ENCODE measurements around the gene AQP3.
"Not testable (repeated sequence)": the region's sequence is repeated elsewhere in the genome, so short reads cannot be mapped to it uniquely, and the experiment has no call there.

The AQP3 gene

GRCh38 chr9:33463151-33463550, 15.8 kb upstream of the AQP3 start:
- no peak for DNase-seq (ENCODE audit: low read depth)
- no peak overlapping the region for H3K4me3 ChIP-seq (ENCODE audit: low read length)
- TF ChIP-seq, protein P1, sequence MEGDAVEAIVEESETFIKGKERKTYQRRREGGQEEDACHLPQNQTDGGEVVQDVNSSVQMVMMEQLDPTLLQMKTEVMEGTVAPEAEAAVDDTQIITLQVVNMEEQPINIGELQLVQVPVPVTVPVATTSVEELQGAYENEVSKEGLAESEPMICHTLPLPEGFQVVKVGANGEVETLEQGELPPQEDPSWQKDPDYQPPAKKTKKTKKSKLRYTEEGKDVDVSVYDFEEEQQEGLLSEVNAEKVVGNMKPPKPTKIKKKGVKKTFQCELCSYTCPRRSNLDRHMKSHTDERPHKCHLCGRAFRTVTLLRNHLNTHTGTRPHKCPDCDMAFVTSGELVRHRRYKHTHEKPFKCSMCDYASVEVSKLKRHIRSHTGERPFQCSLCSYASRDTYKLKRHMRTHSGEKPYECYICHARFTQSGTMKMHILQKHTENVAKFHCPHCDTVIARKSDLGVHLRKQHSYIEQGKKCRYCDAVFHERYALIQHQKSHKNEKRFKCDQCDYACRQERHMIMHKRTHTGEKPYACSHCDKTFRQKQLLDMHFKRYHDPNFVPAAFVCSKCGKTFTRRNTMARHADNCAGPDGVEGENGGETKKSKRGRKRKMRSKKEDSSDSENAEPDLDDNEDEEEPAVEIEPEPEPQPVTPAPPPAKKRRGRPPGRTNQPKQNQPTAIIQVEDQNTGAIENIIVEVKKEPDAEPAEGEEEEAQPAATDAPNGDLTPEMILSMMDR (conservative IDR thresholded peaks at IDR 0.05; ENCODE audit: low read depth, low read length) = no peak

DNA sequence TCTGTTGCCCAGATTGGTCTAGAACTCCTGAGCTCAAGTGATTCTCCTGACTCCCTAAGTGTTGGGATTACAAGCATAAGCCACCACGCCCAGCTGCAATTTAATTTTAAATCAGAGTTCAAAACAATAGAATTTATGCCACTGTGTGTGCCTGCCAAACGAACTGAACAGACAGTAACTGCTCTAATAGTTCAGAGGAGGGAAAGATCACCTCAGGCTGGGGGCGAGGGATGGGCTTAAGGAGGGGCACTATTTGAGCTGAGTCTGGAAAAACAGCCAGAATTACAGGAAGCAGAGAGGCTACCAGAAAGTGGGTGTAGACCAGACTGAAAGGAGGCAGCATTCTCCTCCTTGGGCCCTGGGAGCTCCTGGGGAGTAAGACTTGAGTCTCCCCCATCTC, 14.1 kb upstream of the AQP3 start:
- DNase-seq (ENCODE audit: low read depth) = no peak
- TF ChIP-seq, protein P1 (conservative IDR thresholded peaks at IDR 0.05; ENCODE audit: low read depth, low read length) = no peak
- no peak overlapping the region for H3K4me3 ChIP-seq (ENCODE audit: low read length)

DNA sequence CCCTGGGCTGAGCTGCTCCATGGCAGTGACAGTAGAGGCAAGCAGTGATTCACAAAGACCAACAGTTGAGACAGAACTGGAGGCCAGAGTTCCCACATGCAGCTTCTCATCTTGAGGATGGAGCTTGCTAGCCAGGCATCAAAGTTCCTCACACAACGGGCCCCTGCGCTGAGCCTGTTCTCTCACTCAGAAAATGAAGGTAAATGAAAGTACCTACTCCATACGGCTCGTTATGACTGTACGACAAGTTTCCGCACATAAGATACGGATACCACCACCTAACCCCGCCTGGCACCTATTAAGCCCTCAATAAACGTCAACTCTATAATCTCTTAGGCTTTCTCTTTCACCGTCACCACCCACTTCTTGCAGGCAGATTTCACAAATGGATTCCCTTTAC, 13.5 kb upstream of the AQP3 start:
- no peak overlapping the region for H3K4me3 ChIP-seq (ENCODE audit: low read length)
- DNase-seq (ENCODE audit: low read depth) = no peak
- TF ChIP-seq, protein P1 (conservative IDR thresholded peaks at IDR 0.05; ENCODE audit: low read depth, low read length) = no peak

DNA sequence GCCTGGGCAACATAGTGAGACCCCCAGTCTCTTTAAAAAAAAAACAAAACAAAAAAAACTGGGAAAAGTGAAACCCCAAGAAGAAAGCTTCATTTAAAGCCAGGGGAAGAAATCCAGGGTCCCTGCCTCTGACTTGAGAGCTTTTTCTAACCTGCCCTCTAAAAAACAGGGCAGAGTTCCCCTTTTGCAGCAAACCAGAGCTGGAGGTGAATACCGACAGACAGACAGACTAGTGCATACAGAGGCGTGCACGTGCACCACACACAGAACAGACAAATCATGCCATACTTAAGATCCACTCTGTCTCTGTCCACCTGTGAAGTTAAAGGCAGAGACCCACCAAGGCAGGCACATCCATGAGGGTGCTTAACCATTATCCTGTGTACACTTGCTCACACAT, 11.7 kb upstream of the AQP3 start:
- no peak overlapping the region for H3K4me3 ChIP-seq (ENCODE audit: low read length)
- no peak for DNase-seq (ENCODE audit: low read depth)
- TF ChIP-seq, protein P1 (conservative IDR thresholded peaks at IDR 0.05; ENCODE audit: low read depth, low read length) = no peak

DNA sequence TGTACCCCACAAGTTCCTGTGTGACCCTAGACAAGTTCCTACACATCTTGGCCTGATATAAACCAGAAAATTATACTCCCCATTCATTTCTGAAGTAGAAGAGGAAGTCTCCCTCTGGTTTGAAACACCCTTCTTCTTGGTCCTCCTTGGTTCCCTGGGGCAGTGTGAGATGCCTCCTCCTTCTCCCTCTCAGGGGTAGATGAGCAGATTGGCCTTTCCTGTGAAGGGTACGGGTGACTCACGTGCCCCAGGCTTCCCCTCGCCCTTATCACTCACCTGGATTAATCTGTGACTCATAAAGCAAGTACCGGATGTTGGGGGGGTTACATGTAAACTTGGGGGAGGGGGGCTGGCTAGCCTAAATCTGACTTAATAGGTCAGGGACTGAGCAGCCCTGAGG, 11.1 kb upstream of the AQP3 start:
- peak; percentile 26 for DNase-seq (ENCODE audit: low read depth)
- TF ChIP-seq, protein P1 (conservative IDR thresholded peaks at IDR 0.05; ENCODE audit: low read depth, low read length) = no peak
- no peak overlapping the region for H3K4me3 ChIP-seq (ENCODE audit: low read length)

GRCh38 chr9:33455945-33456344, 8.6 kb upstream of the AQP3 start:
- H3K4me3 ChIP-seq (ENCODE audit: low read length) = no peak overlapping the region
- no peak for DNase-seq (ENCODE audit: low read depth)
- TF ChIP-seq, protein P1 (conservative IDR thresholded peaks at IDR 0.05; ENCODE audit: low read depth, low read length) = no peak

- not testable (repeated sequence) for DNase-seq (ENCODE audit: low read depth); H3K4me3 ChIP-seq (ENCODE audit: low read length)
These were observed 8.1 kb upstream of the AQP3 start for GRCh38 chr9:33455456-33455855.

GRCh38 chr9:33454661-33455026, 7.3 kb upstream of the AQP3 start:
- not testable (repeated sequence) for H3K4me3 ChIP-seq (ENCODE audit: low read length); DNase-seq (ENCODE audit: low read depth)

All from retinal pigment epithelial cell (primary cell).